IMR-90 (cell line): ENCODE measurements around the gene TTYH3. TPM values are rescaled to one million over a fixed set of nuclear protein-coding genes. Genes with fewer than 3 reads are reported as not detected.

Source experiments
- ATAC-seq: fragments of 200-7000 bp; cut with Tn5 transposase; 2 replicates; pipeline ENCODE4 v1.9.1; 2020; ENCODE audit warnings: low read depth, mild to moderate bottlenecking, moderate library complexity
- BruUV-seq: library from RNA; stranded (reverse); fragments of 400-500 nt; replicated peaks from 2 replicates; lab custom pipeline; 2021; lab: Mats Ljungman, UMichigan
- CTCF ChIA-PET: fragments of 300-600 bp; formaldehyde crosslinking; extraction: SDS; loops from one replicate; lab custom pipeline; 2021; ENCODE audit warnings: antibody characterized with exemption; lab: Yijun Ruan, JAX
- POLR2A ChIA-PET: fragments of 300-600 bp; sonication (Branson Sonifier 250); formaldehyde crosslinking; loops from one replicate; lab custom pipeline; 2022; ENCODE audit warnings: antibody characterized with exemption; ENCODE audit not compliant: unreplicated experiment; lab: Charles Lee
- DNase-seq: peaks from one replicate; pipeline ENCODE4 v3.0.0; 2013
- H2AFZ ChIP-seq: replicated peaks from 2 replicates; pipeline ENCODE3; 2013; ENCODE audit warnings: low read length, mild to moderate bottlenecking; ENCODE audit not compliant: poor library complexity
- H2AK5ac ChIP-seq: 2 replicates; pipeline ENCODE4 v1.6.1; 2013; ENCODE audit warnings: low read depth, low read length, inconsistent platforms
- H2AK9ac ChIP-seq: replicated peaks from 2 replicates; pipeline ENCODE3; 2013; ENCODE audit warnings: mild to moderate bottlenecking, low read depth, low read length, moderate library complexity; ENCODE audit not compliant: poor library complexity
- H2BK120ac ChIP-seq: 2 replicates; pipeline ENCODE4 v1.6.1; 2013; ENCODE audit warnings: low read depth, low read length, inconsistent platforms
- H2BK15ac ChIP-seq: 3 replicates; pipeline ENCODE4 v1.6.1; 2013; ENCODE audit warnings: low read depth, low read length, inconsistent platforms
- H2BK20ac ChIP-seq: 2 replicates; pipeline ENCODE4 v1.6.1; 2013; ENCODE audit warnings: low read depth, mild to moderate bottlenecking, inconsistent platforms, low read length, moderate library complexity
- H2BK5ac ChIP-seq: 2 replicates; pipeline ENCODE4 v1.6.1; 2013; ENCODE audit warnings: mild to moderate bottlenecking, low read depth, low read length, inconsistent platforms; ENCODE audit not compliant: poor library complexity, severe bottlenecking
- H3K14ac ChIP-seq: replicated peaks from 2 replicates; pipeline ENCODE4 v1.6.1; 2013; ENCODE audit warnings: low read depth, low read length, inconsistent platforms
- H3K18ac ChIP-seq: 2 replicates; pipeline ENCODE4 v1.6.1; 2013; ENCODE audit warnings: low read depth, low read length, control low read depth
- H3K23ac ChIP-seq: 2 replicates; pipeline ENCODE4 v1.6.1; 2013; ENCODE audit warnings: low read depth, low read length, inconsistent platforms
- H3K27ac ChIP-seq: 2 replicates; pipeline ENCODE4 v1.5.1; 2013; ENCODE audit warnings: mild to moderate bottlenecking, control low read depth, low read length; ENCODE audit not compliant: insufficient read depth
- H3K27me3 ChIP-seq: 2 replicates; pipeline ENCODE4 v1.6.1; 2013; ENCODE audit warnings: low read length; ENCODE audit not compliant: control insufficient read depth, insufficient read depth
- H3K36me3 ChIP-seq: 2 replicates; pipeline ENCODE4 v1.6.1; 2013; ENCODE audit warnings: low read length, mixed read lengths; ENCODE audit not compliant: control insufficient read depth, insufficient read depth
- H3K4ac ChIP-seq: 2 replicates; pipeline ENCODE4 v1.6.1; 2013; ENCODE audit warnings: low read depth, low read length, inconsistent platforms
- H3K4me1 ChIP-seq: 2 replicates; pipeline ENCODE4 v1.6.1; 2013; ENCODE audit warnings: low read length, mixed read lengths; ENCODE audit not compliant: control insufficient read depth, insufficient read depth
- H3K4me2 ChIP-seq: 2 replicates; pipeline ENCODE4 v1.6.1; 2013; ENCODE audit warnings: low read depth, mild to moderate bottlenecking, control low read depth, low read length, moderate library complexity
- H3K4me3 ChIP-seq: 2 replicates; pipeline ENCODE4 v1.5.1; 2013; ENCODE audit warnings: low read depth, mild to moderate bottlenecking, control low read depth, low read length, moderate library complexity; ENCODE audit not compliant: insufficient read depth
- H3K56ac ChIP-seq: 2 replicates; pipeline ENCODE4 v1.6.1; 2013; ENCODE audit warnings: low read length, inconsistent platforms; ENCODE audit not compliant: insufficient read depth; ENCODE audit errors: extremely low read depth
- H3K79me1 ChIP-seq, 2 experiments: 2 replicates each; pipeline ENCODE4 v1.6.1; 2013; ENCODE audit warnings: low read length in 2 of 2, inconsistent platforms in 1 of 2, low read depth in 1 of 2
- H3K9ac ChIP-seq: 2 replicates; pipeline ENCODE4 v1.6.1; 2013; ENCODE audit warnings: low read depth, low read length, control low read depth
- H3K9me1 ChIP-seq: 2 replicates; pipeline ENCODE4 v1.6.1; 2013; ENCODE audit warnings: low read length, inconsistent platforms; ENCODE audit not compliant: insufficient read depth
- H3K9me3 ChIP-seq: 2 replicates; pipeline ENCODE4 v1.6.1; 2013; ENCODE audit warnings: low read length; ENCODE audit not compliant: control insufficient read depth, insufficient read depth
- H4K20me1 ChIP-seq: 2 replicates; pipeline ENCODE4 v1.6.1; 2013; ENCODE audit warnings: low read length, inconsistent platforms; ENCODE audit not compliant: insufficient read depth
- H4K5ac ChIP-seq: 2 replicates; pipeline ENCODE4 v1.6.1; 2013; ENCODE audit warnings: mild to moderate bottlenecking, low read depth, low read length, control low read depth
- H4K8ac ChIP-seq, 2 experiments: 2 replicates each; pipeline ENCODE4 v1.6.1; 2013; ENCODE audit warnings: low read depth in 2 of 2, low read length in 2 of 2, control low read depth in 1 of 2, inconsistent platforms in 1 of 2
- H4K91ac ChIP-seq: 2 replicates; pipeline ENCODE4 v1.6.1; 2013; ENCODE audit warnings: low read depth, low read length, inconsistent platforms; ENCODE audit not compliant: insufficient read depth
- CHD1 ChIP-seq: IDR thresholded peaks from 2 replicates; pipeline ENCODE4 v1.6.1; 2012; ENCODE audit warnings: low read depth, low read length, improper control_type of control experiment
- CTCF ChIP-seq: conservative IDR thresholded peaks from 2 replicates; pipeline ENCODE4 v1.5.1; 2012; ENCODE audit warnings: mild to moderate bottlenecking, low read depth, low read length, improper control_type of control experiment
- RAD21 ChIP-seq: IDR thresholded peaks from 2 replicates; pipeline ENCODE4 v1.6.1; 2012; ENCODE audit warnings: low read length, improper control_type of control experiment
- RFX5 ChIP-seq: IDR thresholded peaks from 2 replicates; pipeline ENCODE4 v1.8.0; 2012; ENCODE audit warnings: low read depth, mild to moderate bottlenecking, low read length, moderate library complexity
- SMC3 ChIP-seq: fragments of 150-350 bp; IDR thresholded peaks from 2 replicates; pipeline ENCODE4 v1.6.1; 2016; ENCODE audit warnings: low read depth, mild to moderate bottlenecking, antibody characterized with exemption, low read length, moderate library complexity
- WGBS, 2 experiments: methylation state at CpG; one replicate each; pipeline versions ENCODE4 v1.1.5 to v1.1.7; 2013; ENCODE audit warnings: missing lambda C conversion rate in 2 of 2; ENCODE audit not compliant: insufficient read length in 1 of 2; ENCODE audit errors: extremely low coverage in 2 of 2; 5-methylcytosine and 5-hydroxymethylcytosine counted together
- dilution Hi-C: fragments of 300-500 bp; cut with HindIII; formaldehyde crosslinking; loops from one replicate; pipeline ENCODE4 v1.14.3; 2018; ENCODE audit warnings: low sequenced_read_pairs; ENCODE audit not compliant: unreplicated experiment
- in situ Hi-C: fragments of 300-500 bp; cut with MboI; formaldehyde crosslinking; loops from 3 replicates; pipeline ENCODE4 v1.14.3; 2019; ENCODE audit warnings: low sequenced_read_pairs, inconsistent platforms, mixed read lengths
- intact Hi-C: fragments of 100-400 bp; cut with micrococcal nuclease; formaldehyde crosslinking; loops from 2 replicates; pipeline ENCODE4 v1.10.0; 2022
- polyA plus RNA-seq, 3 experiments: library from polyadenylated mRNA; depleted of rRNA; stranded (reverse); fragments of >200 nt; gene quantifications; 2 replicates each; pipeline ENCODE4 v1.2.3, GENCODE V29; 2012; ENCODE audit warnings: low replicate concordance in 1 of 3
- total RNA-seq: library from RNA; depleted of rRNA; stranded (reverse); fragments of >200 nt; gene quantifications from 2 replicates; pipeline ENCODE4 v1.2.3, GENCODE V29; 2012

Gene TTYH3
- total and polyA plus RNA-seq, 2 of the 4 experiments (the other 2 are of a cell fraction): 5.6 to 82.6 TPM

DNA sequence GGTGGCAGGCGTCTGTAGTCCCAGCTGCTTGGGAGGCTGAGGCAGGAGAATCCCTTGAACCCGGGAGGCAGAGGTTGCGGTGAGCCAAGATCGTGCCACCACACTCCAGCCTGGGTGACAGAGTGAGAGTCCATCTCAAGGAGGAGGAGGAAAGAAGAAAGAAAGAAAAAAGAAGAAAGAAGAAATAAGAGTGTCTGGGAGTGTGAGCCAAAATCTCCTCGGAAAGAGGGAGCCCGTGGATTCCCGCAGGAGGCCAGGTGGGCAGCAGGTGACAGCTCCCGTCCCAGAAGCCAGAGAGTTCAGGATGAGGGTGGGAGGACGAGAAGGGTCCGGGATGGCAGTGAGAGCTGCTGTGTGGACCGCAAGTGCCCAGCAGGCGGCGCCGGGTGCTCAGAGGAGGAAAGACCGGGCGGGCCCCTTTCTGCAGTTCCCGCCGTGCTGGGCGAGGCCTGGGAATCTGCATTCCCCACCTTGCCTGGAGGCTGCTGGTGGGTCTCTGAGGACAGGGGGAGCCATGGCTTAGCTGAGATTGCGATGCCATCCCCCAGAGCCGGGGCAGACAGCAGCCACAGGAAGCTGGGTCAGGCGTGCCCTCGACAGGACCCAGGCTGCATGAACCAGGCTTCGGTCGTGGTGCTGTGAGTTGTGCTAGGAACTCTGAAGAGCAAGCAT lies 39.1 kb downstream of the TTYH3 start:
- no peak overlapping the region for H3K18ac ChIP-seq
- dilution Hi-C loops (no loop called here), in situ Hi-C loops (no loop called here), intact Hi-C loops (loop anchor here (2.0 to 5.0 kb wide), 2 partner anchors 191 to 484 kb away; no protein-coding TSS in a partner anchor)
- WGBS, 2 experiments: 1% methylated on average over 10 of the region's 25 CpGs; no CpG with 5 or more reads in 1 of the 2 experiments
- H3K4ac ChIP-seq: no peak overlapping the region
- no peak overlapping the region for H3K27ac ChIP-seq
- H2BK15ac ChIP-seq: no peak overlapping the region
- no peak overlapping the region for H4K91ac ChIP-seq
- H2AK5ac ChIP-seq: 0 out of 2 replicates have a peak overlapping the region, but pooled peaks have one; percentile 33
- TF ChIP-seq SMC3 (peak; percentile 63), CTCF (peak; percentile 82), RAD21 (peak; percentile 84), CHD1 (no peak), RFX5 (no peak)
- H3K79me1 ChIP-seq: no peaks in the 10 kb centered on the region
- H3K9me3 ChIP-seq: peaks cover 13% of the 10 kb centered on the region
- peaks cover 6% of the 10 kb centered on the region for H3K4me1 ChIP-seq
- H3K14ac ChIP-seq: no peak overlapping the region
- H3K9ac ChIP-seq: no peak overlapping the region
- no peak overlapping the region for H3K4me3 ChIP-seq
- no peaks in the 10 kb centered on the region for H4K20me1 ChIP-seq
- no peak overlapping the region for H3K56ac ChIP-seq
- H4K5ac ChIP-seq: no peak overlapping the region
- POLR2A ChIA-PET: no interaction called here
- H3K36me3 ChIP-seq: no peaks in the 10 kb centered on the region
- H3K23ac ChIP-seq: no peak overlapping the region
- H3K9me1 ChIP-seq: no peaks in the 10 kb centered on the region
- peak overlapping the region; percentile 82 for H2AFZ ChIP-seq
- CTCF ChIA-PET: interaction anchor here (0.6 to 1.5 kb wide), 6 partner anchors 9 to 377 kb away, joined by 3 to 5 read pairs (median 3); no protein-coding TSS in a partner anchor
- H2BK5ac ChIP-seq: no peak overlapping the region
- peak; percentile 84 for ATAC-seq
- no peak overlapping the region for H2BK120ac ChIP-seq
- no peak overlapping the region for H4K8ac ChIP-seq
- no peak overlapping the region for H3K4me2 ChIP-seq
- peak overlapping the region; percentile 90 for H2AK9ac ChIP-seq
- no peak overlapping the region for H2BK20ac ChIP-seq
- DNase-seq: peak; percentile 51
- H3K27me3 ChIP-seq: no peaks in the 10 kb centered on the region
- BruUV-seq: no TSS peak
